Measurements from ENCODE around the gene CNTN4.

- TF ChIP-seq, protein P1, sequence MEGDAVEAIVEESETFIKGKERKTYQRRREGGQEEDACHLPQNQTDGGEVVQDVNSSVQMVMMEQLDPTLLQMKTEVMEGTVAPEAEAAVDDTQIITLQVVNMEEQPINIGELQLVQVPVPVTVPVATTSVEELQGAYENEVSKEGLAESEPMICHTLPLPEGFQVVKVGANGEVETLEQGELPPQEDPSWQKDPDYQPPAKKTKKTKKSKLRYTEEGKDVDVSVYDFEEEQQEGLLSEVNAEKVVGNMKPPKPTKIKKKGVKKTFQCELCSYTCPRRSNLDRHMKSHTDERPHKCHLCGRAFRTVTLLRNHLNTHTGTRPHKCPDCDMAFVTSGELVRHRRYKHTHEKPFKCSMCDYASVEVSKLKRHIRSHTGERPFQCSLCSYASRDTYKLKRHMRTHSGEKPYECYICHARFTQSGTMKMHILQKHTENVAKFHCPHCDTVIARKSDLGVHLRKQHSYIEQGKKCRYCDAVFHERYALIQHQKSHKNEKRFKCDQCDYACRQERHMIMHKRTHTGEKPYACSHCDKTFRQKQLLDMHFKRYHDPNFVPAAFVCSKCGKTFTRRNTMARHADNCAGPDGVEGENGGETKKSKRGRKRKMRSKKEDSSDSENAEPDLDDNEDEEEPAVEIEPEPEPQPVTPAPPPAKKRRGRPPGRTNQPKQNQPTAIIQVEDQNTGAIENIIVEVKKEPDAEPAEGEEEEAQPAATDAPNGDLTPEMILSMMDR (IDR thresholded peaks at IDR 0.05) = no peak
- no peak for TF ChIP-seq POLR2A (IDR thresholded peaks at IDR 0.05)
- no peak for TF ChIP-seq POLR2AphosphoS5 (IDR thresholded peaks at IDR 0.05; ENCODE audit: insufficient read depth in 1 of 2, low read depth in 1 of 2)
Observed at GRCh38 chr3:2206536-2206935, 107.9 kb downstream of the CNTN4 start.

Measured in vagina (tissue), 2 donors.